ENCODE results near the gene ASIC3. TPM values are rescaled to one million over a fixed set of nuclear protein-coding genes. Genes with fewer than 3 reads are reported as not detected.
"Not testable (repeated sequence)": the region's sequence is repeated elsewhere in the genome, so short reads cannot be mapped to it uniquely, and the experiment has no call there.

ASIC3 gene
- total RNA-seq, 2 experiments from 2014 or later: 2.8 to 3.2 TPM

DNA sequence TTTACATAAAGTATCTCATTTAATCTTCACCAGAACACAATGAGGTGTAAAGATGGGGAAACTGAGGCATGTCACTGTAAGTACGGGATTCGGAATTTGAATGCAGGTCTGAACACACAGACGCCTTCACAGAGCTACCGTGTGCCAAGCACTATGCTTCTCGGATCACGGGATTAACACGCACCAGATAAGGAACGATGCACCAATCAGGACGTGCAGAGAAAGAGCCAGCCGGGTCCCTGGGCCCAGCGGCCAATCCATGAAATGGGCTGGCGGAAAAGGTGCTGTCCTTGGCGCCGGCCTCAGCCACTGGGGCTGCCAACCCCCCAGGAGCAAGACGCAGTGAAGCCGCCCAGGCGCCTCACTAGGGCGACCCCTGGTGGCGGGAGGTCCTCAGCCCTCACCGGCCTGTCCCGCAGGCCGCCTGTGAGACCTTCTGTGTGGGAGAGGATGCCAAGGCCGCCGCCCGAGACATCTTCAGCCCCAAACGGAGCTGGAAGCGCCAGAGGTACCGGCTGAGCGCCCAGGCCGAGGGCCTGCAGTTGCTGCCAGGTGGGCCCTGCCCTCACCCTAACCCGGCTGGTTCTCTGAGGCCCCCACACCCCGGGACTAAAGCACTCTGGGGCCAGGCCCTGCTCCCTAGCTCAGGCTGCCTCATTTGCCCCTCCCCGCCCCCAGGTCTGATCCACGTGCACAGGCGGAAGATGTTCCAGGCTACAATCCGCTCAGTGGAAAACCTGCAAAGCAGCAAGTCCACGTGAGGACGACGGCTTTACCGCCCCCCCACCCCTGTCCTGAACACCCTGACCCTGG, 39.6 kb upstream of the ASIC3 start:
- no peaks in the 10 kb centered on the region for H3K27me3 Mint-ChIP-seq (ENCODE audit: low read depth)
- H3K9me3 Mint-ChIP-seq (ENCODE audit: insufficient read depth): no peaks in the 10 kb centered on the region
- H3K27ac Mint-ChIP-seq: peak overlapping the region; percentile 83
- CTCF ChIA-PET: interaction anchor here (0.7 to 6.4 kb wide), 18 partner anchors 9 to 236 kb away, joined by 3 to 50 read pairs (median 6); partner anchors contain the start of genes ABCB8 and TMUB1
- DNase-seq (peak; percentile 83), ATAC-seq (peak; percentile 62)
- H3K36me3 Mint-ChIP-seq (ENCODE audit: low read depth): no peaks in the 10 kb centered on the region
- H3K4me3 Mint-ChIP-seq: peak overlapping the region; percentile 76
- POLR2A ChIA-PET: interaction anchor here (0.8 to 1.5 kb wide), 6 partner anchors 9 to 20 kb away, joined by 3 read pairs; partner anchors contain the start of gene ABCB8
- H3K4me1 Mint-ChIP-seq (ENCODE audit: low read depth): peaks cover 62% of the 10 kb centered on the region

DNA sequence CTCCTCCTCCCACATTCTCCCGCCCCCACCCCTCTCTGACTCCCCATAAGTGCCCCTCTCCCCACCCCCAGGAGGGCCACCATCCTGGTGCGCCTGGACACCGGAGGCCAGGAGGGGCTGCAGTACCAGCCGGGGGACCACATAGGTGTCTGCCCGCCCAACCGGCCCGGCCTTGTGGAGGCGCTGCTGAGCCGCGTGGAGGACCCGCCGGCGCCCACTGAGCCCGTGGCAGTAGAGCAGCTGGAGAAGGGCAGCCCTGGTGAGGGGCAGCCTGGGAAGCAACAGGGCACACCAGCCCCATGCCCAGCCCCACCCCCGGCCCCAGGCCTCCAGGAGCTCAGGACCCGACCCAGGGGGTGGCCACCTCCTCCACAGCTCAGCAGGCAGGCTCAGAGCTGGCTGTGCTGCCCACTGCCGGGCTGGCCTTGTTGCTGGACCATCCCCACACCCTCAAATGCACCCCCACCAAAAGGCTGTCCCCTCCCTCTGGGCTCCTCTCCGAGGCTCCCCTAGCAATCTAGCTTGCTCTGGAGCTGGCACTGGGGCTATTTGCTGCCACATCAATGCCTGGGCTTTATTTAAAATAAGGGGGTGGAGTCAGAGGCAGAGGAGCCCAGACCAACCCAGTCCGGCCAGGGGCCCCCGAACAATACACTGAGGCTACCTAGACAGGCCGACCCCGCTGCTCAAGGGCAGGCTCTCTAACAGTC, 38.8 kb upstream of the ASIC3 start:
- peak overlapping the region; percentile 76 for H3K4me3 Mint-ChIP-seq
- no peak for ATAC-seq
- ChIA-PET POLR2A (interaction anchor here (1.4 to 1.5 kb wide), 2 partner anchors 9 to 19 kb away, joined by 3 read pairs; partner anchors contain the start of gene ABCB8), CTCF (interaction anchor here (1.0 to 6.4 kb wide), 10 partner anchors 9 to 111 kb away, joined by 4 to 50 read pairs (median 11); partner anchors contain the start of gene ABCB8)
- H3K4me1 Mint-ChIP-seq (ENCODE audit: low read depth): peaks cover 69% of the 10 kb centered on the region
- H3K27ac Mint-ChIP-seq: peak overlapping the region; percentile 49
- DNase-seq: no peak
- peaks cover 2% of the 10 kb centered on the region for H3K36me3 Mint-ChIP-seq (ENCODE audit: low read depth)
- no peaks in the 10 kb centered on the region for H3K27me3 Mint-ChIP-seq (ENCODE audit: low read depth)
- no peaks in the 10 kb centered on the region for H3K9me3 Mint-ChIP-seq (ENCODE audit: insufficient read depth)

DNA sequence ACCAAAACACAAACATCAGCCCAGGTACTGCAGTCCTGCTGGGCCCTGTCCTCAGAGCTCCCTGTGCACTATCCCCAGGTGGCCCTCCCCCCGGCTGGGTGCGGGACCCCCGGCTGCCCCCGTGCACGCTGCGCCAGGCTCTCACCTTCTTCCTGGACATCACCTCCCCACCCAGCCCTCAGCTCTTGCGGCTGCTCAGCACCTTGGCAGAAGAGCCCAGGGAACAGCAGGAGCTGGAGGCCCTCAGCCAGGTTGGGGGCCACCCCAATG, 38.4 kb upstream of the ASIC3 start:
- no peaks in the 10 kb centered on the region for H3K27me3 Mint-ChIP-seq (ENCODE audit: low read depth)
- ChIA-PET POLR2A (interaction anchor here (0.7 to 1.5 kb wide), 2 partner anchors 18 to 222 kb away, joined by 3 read pairs; partner anchors contain the start of genes ABCB8 and CHPF2), CTCF (interaction anchor here (1.0 to 6.4 kb wide), 8 partner anchors 8 to 112 kb away, joined by 4 to 50 read pairs (median 10); partner anchors contain the start of gene ABCB8)
- ATAC-seq (no peak), DNase-seq (no peak)
- peak overlapping the region; percentile 57 for H3K4me3 Mint-ChIP-seq
- H3K4me1 Mint-ChIP-seq (ENCODE audit: low read depth): peaks cover 74% of the 10 kb centered on the region
- peaks cover 4% of the 10 kb centered on the region for H3K36me3 Mint-ChIP-seq (ENCODE audit: low read depth)
- H3K9me3 Mint-ChIP-seq (ENCODE audit: insufficient read depth): no peaks in the 10 kb centered on the region
- peak overlapping the region; percentile 91 for H3K27ac Mint-ChIP-seq

DNA sequence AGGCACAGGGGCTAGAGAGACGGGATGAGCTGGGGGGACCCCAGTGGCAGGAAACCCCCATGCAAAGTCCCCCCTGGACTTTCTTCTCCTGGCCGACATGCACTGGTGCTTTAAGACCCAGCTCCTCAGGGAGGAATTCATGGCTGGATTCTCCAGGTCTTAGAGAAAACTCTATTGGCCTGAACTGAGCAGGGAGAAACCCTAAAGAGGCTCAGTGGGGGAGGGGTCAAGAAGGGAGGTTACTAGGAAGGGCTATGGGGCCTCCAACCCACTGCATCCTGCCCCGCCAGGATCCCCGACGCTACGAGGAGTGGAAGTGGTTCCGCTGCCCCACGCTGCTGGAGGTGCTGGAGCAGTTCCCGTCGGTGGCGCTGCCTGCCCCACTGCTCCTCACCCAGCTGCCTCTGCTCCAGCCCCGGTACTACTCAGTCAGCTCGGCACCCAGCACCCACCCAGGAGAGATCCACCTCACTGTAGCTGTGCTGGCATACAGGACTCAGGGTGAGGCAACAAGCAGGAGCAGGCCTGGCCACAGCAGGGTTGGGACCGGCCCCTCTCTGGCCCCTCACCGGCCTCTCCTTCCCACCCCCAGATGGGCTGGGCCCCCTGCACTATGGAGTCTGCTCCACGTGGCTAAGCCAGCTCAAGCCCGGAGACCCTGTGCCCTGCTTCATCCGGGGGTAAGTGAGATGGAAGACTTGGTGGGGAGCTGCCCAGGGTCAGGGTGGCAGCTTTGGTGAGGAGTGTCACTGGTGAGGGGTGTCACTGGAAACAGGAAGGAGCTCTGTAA, 37.8 kb upstream of the ASIC3 start:
- H3K9me3 Mint-ChIP-seq (ENCODE audit: insufficient read depth): no peaks in the 10 kb centered on the region
- peak; percentile 59 for DNase-seq
- peak overlapping the region; percentile 91 for H3K27ac Mint-ChIP-seq
- H3K27me3 Mint-ChIP-seq (ENCODE audit: low read depth): no peaks in the 10 kb centered on the region
- H3K4me1 Mint-ChIP-seq (ENCODE audit: low read depth): peaks cover 79% of the 10 kb centered on the region
- peak overlapping the region; percentile 57 for H3K4me3 Mint-ChIP-seq
- peak; percentile 15 for ATAC-seq
- ChIA-PET CTCF (interaction anchor here (0.8 to 6.4 kb wide), 14 partner anchors 8 to 132 kb away, joined by 3 to 50 read pairs (median 5); partner anchors contain the start of gene ABCB8), POLR2A (interaction anchor here (0.7 to 1.5 kb wide), 3 partner anchors 12 to 222 kb away, joined by 3 read pairs; partner anchors contain the start of genes ABCB8 and CHPF2)
- peaks cover 9% of the 10 kb centered on the region for H3K36me3 Mint-ChIP-seq (ENCODE audit: low read depth)

DNA sequence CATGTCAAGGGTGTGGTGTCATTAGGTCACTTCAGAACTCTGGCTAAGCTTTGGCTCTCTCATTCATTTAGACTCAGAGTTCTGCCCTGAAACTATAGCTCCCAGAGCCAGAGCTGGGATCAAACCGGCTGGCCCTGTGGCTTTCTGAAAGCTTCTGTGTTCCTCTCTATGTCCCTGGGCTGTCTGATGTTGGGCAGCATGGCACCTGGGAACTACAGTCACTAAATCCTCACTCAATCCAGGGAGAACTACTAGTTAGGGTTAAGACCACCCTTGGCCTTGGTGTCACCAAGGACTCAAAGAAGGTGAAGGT, 37.3 kb upstream of the ASIC3 start:
- ATAC-seq (no peak), DNase-seq (no peak)
- Mint-ChIP-seq H3K27ac (peak overlapping the region; percentile 91), H3K27me3 (ENCODE audit: low read depth) (no peaks in the 10 kb centered on the region), H3K9me3 (ENCODE audit: insufficient read depth) (no peaks in the 10 kb centered on the region), H3K4me1 (ENCODE audit: low read depth) (peaks cover 82% of the 10 kb centered on the region), H3K4me3 (peak overlapping the region; percentile 57), H3K36me3 (ENCODE audit: low read depth) (peaks cover 9% of the 10 kb centered on the region)
- CTCF ChIA-PET: interaction anchor here (0.8 to 6.4 kb wide), 12 partner anchors 9 to 132 kb away, joined by 3 to 35 read pairs (median 5); partner anchors contain the start of gene ABCB8
- POLR2A ChIA-PET: interaction anchor here (0.8 kb wide), 1 partner anchor 11 kb away, joined by 3 read pairs; no protein-coding TSS in a partner anchor

DNA sequence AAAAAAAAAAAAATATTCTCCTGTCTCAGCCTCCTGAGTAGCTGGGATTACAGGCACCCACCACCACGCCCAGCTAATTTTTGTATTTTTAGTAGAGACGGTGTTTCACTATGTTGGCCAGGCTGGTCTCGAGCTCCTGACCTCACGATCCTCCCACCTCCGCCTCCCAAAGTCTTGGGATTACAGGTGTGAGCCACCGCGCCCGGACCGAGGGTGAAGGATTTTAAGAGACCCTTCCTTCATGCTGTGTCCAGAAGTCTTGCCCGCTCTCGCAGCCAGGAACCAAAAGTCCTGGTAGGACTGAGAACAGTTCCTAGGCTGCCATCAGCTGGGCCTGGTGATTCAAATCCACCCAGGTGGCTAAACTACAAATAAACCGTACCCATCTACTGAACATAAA, 36.7 kb upstream of the ASIC3 start:
- peak overlapping the region; percentile 3 for H3K4me3 Mint-ChIP-seq
- CTCF ChIA-PET: interaction anchor here (1.0 to 5.3 kb wide), 7 partner anchors 10 to 133 kb away, joined by 3 to 23 read pairs (median 5); partner anchors contain the start of gene ABCB8
- peaks cover 11% of the 10 kb centered on the region for H3K36me3 Mint-ChIP-seq (ENCODE audit: low read depth)
- ATAC-seq; H3K9me3 Mint-ChIP-seq (ENCODE audit: insufficient read depth); H3K27me3 Mint-ChIP-seq (ENCODE audit: low read depth); POLR2A ChIA-PET; DNase-seq: not testable (repeated sequence)
- H3K4me1 Mint-ChIP-seq (ENCODE audit: low read depth): peaks cover 86% of the 10 kb centered on the region
- peak overlapping the region; percentile 84 for H3K27ac Mint-ChIP-seq

DNA sequence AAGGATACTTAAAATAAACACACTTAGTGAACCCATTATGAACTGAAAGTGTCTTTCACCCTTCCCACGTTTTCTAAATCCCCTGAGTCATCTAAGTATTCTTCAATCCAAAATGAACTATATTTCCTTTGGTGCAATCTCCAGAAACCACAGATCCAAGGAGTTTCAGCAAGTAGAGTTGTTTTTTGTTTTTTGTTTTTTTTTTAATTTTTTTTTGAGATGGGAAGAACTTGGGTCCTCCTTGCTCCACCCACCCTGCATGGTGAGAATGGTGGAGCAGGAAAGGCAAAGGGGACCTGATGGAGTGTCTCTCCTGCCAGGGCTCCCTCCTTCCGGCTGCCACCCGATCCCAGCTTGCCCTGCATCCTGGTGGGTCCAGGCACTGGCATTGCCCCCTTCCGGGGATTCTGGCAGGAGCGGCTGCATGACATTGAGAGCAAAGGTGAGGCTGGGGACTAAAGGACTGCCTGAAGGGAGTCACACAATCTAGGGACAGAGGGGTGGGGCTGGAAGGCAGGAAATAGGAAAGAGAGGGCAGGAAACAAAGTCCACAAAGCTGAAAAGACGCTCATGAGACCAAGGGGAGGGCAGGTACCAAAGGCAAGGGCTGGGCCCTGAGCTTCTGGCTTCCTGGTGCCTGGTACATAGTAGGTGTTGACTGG, 36.2 kb upstream of the ASIC3 start:
- no peak for ATAC-seq
- H3K36me3 Mint-ChIP-seq (ENCODE audit: low read depth): peaks cover 11% of the 10 kb centered on the region
- CTCF ChIA-PET: interaction anchor here (0.7 to 3.2 kb wide), 5 partner anchors 8 to 49 kb away, joined by 3 to 14 read pairs (median 5); partner anchors contain the start of gene ABCB8

DNA sequence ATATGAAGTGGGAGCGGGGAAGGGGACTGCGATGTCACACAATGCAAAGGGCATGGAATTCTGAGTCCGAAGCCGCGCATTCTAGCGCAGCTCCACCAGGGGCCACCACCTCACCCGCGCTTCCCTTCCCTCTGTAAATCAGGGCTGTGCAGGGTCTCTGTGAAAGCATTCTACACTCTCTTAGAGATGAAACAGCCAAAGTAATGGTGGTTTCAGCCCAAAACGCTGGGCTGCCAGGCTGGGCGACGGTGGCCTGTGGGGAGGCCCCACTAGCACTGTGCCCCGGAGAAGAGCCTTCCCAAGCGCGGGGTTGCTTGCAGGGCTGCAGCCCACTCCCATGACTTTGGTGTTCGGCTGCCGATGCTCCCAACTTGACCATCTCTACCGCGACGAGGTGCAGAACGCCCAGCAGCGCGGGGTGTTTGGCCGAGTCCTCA, 35.4 kb upstream of the ASIC3 start:
- Mint-ChIP-seq H3K27ac (peak overlapping the region; percentile 14), H3K9me3 (ENCODE audit: insufficient read depth) (no peaks in the 10 kb centered on the region), H3K4me1 (ENCODE audit: low read depth) (peaks cover 89% of the 10 kb centered on the region), H3K27me3 (ENCODE audit: low read depth) (peaks cover 3% of the 10 kb centered on the region), H3K36me3 (ENCODE audit: low read depth) (peaks cover 11% of the 10 kb centered on the region), H3K4me3 (peak overlapping the region; percentile 31)
- POLR2A ChIA-PET: no interaction called here
- ATAC-seq: no peak
- DNase-seq: no peak
- CTCF ChIA-PET: interaction anchor here (1.0 kb wide), 1 partner anchor 15 kb away, joined by 3 read pairs; the partner anchor contains the start of gene ABCB8

More for the DNA sequence above, 36.2 kb upstream of the ASIC3 start:
- DNase-seq: no peak
- H3K4me3 Mint-ChIP-seq: peak overlapping the region; percentile 23
- peak overlapping the region; percentile 84 for H3K27ac Mint-ChIP-seq
- POLR2A ChIA-PET: no interaction called here
- H3K4me1 Mint-ChIP-seq (ENCODE audit: low read depth): peaks cover 89% of the 10 kb centered on the region
- H3K9me3 Mint-ChIP-seq (ENCODE audit: insufficient read depth): no peaks in the 10 kb centered on the region
- H3K27me3 Mint-ChIP-seq (ENCODE audit: low read depth): no peaks in the 10 kb centered on the region

DNA sequence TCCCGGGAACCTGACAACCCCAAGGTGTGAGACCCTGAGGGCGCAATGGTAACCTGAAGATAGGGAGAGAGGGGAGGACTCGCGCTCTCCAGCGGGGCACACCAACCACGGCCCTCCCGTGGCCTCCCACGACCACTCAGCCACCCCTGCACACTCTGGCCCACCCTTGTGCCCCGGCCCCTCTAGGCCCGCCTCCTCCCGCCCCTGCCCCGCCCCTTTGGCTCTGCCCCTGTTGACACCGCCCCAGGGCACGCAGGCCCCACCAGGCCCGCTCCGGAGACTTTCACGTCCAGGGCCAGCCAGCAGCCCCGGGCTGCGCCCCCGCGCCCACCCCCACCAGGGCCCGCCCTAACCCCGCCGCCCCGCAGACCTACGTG, 35.0 kb upstream of the ASIC3 start:
- Mint-ChIP-seq H3K4me1 (ENCODE audit: low read depth) (peaks cover 89% of the 10 kb centered on the region), H3K27me3 (ENCODE audit: low read depth) (peaks cover 7% of the 10 kb centered on the region), H3K36me3 (ENCODE audit: low read depth) (peaks cover 13% of the 10 kb centered on the region), H3K27ac (no peak overlapping the region), H3K9me3 (ENCODE audit: insufficient read depth) (no peaks in the 10 kb centered on the region), H3K4me3 (no peak overlapping the region)
- ATAC-seq (no peak), DNase-seq (no peak)
- ChIA-PET CTCF (interaction anchor here (0.7 to 1.7 kb wide), 4 partner anchors 15 to 115 kb away, joined by 3 to 6 read pairs (median 4); partner anchors contain the start of gene ABCB8), POLR2A (no interaction called here)

DNA sequence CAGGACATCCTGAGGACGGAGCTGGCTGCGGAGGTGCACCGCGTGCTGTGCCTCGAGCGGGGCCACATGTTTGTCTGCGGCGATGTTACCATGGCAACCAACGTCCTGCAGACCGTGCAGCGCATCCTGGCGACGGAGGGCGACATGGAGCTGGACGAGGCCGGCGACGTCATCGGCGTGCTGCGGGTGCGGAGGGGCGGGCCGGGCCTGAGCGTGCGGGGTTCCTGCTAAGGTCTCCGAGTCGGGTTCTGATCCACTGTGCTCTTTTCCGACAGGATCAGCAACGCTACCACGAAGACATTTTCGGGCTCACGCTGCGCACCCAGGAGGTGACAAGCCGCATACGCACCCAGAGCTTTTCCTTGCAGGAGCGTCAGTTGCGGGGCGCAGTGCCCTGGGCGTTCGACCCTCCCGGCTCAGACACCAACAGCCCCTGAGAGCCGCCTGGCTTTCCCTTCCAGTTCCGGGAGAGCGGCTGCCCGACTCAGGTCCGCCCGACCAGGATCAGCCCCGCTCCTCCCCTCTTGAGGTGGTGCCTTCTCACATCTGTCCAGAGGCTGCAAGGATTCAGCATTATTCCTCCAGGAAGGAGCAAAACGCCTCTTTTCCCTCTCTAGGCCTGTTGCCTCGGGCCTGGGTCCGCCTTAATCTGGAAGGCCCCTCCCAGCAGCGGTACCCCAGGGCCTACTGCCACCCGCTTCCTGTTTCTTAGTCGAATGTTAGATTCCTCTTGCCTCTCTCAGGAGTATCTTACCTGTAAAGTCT, 34.4 kb upstream of the ASIC3 start:
- H3K4me3 Mint-ChIP-seq: peak overlapping the region; percentile 78
- no peaks in the 10 kb centered on the region for H3K9me3 Mint-ChIP-seq (ENCODE audit: insufficient read depth)
- peaks cover 14% of the 10 kb centered on the region for H3K36me3 Mint-ChIP-seq (ENCODE audit: low read depth)
- ChIA-PET CTCF (interaction anchor here (0.7 to 1.7 kb wide), 4 partner anchors 14 to 116 kb away, joined by 3 to 6 read pairs (median 4); partner anchors contain the start of gene ABCB8), POLR2A (interaction anchor here (0.9 kb wide), 1 partner anchor 45 kb away, joined by 3 read pairs; the partner anchor contains the start of gene SLC4A2)
- peaks cover 88% of the 10 kb centered on the region for H3K4me1 Mint-ChIP-seq (ENCODE audit: low read depth)
- DNase-seq (peak; percentile 95), ATAC-seq (peak; percentile 67)
- H3K27me3 Mint-ChIP-seq (ENCODE audit: low read depth): peaks cover 11% of the 10 kb centered on the region
- peak overlapping the region; percentile 94 for H3K27ac Mint-ChIP-seq

Measured in activated CD8-positive, alpha-beta T cell treated with anti-CD3 and anti-CD28 coated beads, Interleukin-2, amount 10 ng/mL, durations not matched to agents 7 days and 5 days (primary cell).